GM21723 (cell line): Measurements from ENCODE around the gene B3GLCT.

Experiments used
- ATAC-seq: cut with Tn5 transposase; IDR thresholded peaks from one replicate; pipeline ENCODE4 v1.9.1; 2021; ENCODE audit warnings: mild to moderate bottlenecking, moderate library complexity; ENCODE audit not compliant: unreplicated experiment

Gene B3GLCT

DNA sequence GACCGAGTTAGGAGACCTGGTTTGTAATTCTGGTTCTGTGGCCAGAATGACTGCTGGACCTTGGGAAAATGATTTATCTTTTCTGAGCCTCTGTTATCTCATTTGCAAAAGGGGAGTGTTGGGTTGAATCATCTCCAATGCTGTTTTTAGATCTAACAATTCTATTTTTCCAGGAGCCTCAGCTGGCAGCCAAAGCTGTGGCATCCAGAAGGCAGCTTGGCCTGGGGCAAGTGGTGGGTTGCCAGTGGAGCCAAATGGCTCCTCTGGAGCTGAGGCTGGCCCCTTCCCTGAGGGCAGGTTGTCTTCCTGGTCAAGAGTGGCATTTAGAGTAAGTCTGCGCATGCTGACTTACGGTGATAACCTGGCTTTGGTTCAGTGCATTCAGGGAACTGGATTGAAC is 21.3 kb downstream of the B3GLCT start:
- ATAC-seq = no peak

DNA sequence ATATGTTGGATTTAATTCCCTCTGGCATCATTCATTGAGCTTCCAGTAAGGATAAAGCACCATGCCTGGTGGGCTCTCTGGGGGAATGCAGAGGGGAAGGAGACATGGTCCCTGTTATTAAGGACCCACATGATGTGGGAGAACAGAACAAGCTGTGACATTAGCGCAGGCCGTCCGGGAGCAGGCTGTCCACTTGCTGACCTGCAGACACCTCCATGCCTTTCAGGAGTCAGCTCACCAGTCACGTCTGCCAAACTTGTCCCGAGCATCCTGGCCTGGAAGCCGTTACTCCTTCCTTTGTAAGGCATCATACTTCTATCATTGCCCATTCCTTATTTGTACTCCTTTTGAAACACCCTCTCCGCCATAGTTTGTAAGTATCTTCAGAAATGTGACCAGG is 23.4 kb downstream of the B3GLCT start:
- no peak for ATAC-seq

DNA sequence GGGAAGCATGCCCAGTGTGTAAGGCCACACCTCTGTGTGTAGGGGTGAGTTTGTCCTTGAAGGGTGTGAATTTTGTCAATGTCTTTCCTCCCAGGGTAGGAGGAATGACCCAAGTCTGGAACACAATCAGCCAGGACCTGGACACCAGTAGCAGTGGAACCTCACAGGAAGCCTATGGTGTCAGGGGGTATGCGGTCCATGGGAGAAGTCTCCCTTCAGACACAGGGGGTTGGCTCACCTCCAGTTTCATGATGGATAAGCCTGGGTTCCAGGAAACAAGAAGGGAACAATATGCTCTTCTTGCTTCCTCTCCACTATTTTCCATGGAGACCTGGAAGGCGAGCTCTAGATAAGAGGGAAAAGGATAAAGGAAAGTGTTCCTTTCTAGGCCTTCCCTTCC is 23.9 kb downstream of the B3GLCT start:
- no peak for ATAC-seq

DNA sequence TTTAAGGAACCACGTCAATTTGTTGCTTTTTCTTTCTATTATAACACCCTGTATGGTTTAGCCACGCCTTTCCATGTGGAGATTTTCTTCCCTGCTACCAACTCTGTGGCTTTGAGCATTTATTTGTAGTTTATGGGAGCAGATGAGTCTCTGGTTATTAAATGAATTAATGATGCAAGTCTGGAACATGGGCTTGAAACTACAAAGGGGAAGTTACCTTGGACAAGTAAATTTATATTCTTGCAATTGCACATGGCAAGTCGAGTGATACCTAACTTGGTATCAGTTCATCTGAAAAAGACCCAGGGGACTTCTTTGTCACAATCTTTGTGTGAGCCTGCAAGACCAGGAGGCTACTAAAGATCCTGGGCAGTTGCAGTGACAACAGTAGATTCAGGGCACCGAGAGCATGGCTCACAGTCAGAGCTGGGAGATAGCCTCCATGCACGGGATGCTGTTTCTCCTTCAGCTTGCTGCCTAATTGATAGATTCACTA is 24.4 kb downstream of the B3GLCT start:
- ATAC-seq = no peak

DNA sequence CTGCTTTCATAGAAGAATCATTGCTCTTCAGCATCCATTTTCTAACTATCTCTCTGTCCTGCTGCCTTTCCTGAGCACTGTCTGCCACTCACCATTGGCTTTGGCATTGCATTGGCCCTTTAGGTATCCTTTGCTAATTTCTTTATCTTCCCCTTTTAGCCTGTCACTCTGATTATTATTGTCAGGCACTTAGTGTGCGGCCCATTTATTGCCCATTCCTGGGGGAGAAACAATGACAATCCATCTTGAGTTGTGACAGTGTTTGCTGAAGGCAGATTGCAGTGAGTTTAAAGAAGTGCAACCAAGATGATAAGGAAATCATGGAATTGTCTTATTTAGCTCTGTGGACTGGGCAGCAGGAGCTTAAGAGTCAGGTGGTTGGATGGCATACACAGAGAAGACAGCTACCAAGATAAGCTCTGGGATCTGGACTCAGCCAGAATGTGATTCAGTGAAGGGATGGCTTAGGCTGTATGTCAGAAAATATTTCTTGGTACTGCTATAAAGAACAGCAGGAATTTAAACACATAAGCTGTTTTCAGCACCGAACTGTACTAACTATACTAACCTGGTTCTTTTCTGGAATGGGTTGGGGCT is 25.3 kb downstream of the B3GLCT start:
- ATAC-seq = no peak

DNA sequence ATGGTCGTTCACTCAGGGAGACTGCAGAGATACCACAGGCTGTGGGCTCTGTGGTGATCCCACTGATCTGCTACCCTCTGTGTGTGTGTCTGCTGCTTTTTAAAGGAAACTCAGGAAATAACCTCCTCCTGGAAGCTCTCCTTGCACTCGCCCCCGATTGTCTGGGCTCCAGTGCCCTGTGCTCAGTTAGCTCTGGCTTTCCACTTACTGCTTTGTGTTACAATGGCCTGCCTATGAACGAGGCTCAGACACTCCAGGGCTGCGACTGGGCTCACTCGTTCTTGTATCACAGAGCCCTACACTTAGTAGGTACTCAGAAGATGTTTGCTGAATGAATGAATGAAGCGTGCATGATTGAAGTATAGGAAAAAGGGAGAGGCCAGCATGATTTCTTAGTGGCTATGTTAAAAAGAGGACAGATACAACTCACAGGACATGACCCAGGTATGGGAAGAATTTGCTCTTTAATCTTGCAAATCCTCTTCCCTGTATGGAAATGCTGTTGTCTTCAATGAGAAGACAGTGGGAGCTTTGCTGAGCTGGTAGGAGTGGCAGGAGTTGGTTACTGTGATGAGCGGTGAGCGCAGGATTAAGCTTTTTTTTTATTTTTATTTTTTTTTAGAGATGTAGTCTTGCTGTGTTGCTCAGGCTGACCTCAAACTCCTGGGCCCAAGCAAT is 26.4 kb downstream of the B3GLCT start:
- no peak for ATAC-seq

DNA sequence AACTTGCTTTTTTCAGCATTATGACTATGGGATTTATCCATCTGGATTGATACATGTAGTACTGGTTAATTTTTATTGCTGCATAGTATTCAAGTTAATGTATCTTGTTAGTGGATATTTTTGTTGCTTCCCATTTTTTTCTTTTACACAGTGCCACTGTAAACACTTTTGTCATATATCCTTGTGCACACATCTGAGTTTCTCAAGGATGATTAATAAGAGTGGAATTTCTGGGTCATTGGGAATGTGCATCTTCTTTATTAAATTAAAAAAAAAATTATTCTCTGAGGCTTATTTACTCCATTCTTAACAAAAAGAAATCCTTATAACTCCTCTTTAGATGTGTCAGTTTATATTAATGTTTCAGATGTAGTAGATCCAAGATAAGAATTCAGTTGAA is 27.3 kb downstream of the B3GLCT start:
- ATAC-seq = no peak

DNA sequence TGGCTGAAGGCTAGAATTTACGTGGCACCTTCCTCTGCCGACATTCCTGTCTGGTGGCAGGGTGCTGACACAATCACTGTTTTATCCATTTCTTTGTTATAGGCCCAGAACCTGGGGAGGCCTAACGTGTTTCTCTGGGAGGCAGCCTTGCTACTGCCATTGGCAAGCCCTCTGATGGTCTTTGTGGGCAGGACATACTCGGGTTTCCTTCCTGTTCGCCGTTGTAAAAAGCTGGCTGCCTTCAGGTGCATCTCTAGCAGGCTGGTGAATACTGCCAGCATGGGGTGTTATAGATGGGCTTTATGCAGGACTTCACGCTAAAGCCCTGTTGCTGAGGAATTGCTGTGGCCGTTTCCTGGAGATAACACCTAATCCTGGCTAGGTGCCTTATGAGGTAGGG is 28.1 kb downstream of the B3GLCT start:
- ATAC-seq = no peak

DNA sequence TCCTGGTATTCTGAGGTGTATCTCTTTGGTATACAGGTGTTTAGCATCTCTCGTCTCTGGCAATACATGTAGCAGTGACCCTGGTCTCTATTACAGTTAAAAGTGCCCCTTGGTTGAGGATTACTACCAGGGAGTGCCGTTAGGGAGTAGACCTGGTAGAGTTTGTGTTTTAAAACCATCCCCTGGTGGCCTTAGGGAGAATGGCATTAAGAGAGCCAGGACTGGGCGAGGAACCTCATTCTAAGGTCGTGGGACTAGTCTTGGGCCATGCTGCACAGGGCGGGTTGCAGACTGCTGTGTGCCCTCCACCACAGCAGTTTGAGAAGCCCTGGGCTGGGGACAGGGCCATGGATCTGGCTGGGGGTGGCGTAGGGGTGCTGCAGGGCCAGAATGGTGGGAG is 35.0 kb downstream of the B3GLCT start:
- no peak for ATAC-seq

DNA sequence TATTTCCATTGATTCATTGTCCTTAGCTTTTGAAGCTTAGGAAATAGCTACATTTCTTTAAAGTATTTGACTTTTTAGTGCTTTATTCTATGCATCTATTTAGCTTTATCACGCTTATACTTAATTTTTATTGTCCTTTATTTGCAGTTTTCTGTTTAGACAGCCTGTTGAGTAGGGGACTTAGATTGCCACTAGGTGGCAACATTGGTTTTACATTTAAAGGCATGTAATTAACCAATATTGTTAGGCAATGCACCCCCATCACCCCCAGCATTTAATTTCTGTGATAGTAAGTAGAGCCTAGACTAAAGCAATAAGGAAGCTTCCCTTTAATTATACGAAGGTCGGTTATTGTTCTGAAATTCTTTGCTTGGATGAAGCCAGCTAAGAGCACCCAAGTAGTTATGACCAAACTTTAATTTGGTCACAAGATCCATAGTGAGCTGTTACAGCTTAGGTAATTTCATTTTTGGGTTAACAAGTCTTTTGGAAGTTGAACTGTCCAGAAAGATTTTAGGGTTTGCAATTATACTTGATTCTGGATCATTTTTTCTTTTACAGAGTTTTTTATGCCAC is 36.5 kb downstream of the B3GLCT start:
- ATAC-seq = no peak

DNA sequence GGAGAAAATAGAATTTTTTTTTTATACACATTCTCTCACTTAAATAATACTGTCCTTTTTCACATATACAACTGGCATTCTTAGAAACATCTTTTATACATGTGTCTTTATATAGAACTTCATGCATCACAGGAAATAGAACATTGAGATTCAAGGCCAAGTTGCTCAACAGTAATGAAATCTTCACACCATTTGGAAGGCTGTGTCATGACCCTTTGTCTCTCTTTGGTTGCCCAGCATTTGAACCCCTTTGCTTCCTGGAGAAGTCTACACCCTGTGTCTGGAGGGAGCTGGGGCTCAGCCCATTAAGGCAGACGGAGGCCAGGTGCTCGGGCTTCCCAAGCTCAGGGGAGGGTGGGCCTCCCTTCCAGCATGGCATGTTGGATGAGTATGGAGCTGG is 41.1 kb downstream of the B3GLCT start:
- no peak for ATAC-seq

DNA sequence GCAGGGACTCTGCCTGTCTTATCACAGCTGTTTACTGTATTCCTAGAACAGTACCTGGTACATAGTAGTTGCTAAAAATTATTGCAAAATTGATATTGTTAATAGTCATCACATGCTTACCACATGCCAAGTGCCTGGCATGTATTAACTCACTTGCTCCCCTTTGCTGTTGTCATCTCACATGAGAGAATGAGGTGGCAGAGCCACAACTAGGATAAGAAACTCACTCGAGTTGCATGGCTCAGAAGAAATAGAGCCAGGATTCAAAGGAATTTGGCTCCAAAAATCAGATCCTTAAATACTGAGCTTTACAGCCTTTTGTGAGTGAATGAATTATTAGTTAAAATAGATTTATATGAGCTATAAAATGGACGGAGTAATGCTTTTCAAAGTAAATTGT is 42.6 kb downstream of the B3GLCT start:
- no peak for ATAC-seq

DNA sequence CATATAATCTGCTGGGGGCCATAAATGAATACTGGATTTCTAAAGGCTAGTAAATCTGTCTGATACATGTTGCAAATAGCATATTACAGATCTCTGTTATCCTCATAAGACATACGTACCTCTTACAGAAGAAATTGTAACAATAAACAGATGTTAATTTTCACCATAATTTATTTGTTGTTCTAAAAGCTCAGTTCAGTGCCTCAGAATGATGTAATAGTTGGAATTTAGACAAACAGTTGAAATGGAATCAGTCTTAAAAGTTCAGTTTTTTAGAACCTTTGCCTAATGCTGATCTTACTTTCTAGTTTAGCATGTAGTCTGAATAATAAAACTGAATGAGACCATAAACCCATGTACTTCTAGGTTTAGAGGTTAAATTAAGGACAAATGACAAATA is 43.1 kb downstream of the B3GLCT start:
- ATAC-seq = no peak

DNA sequence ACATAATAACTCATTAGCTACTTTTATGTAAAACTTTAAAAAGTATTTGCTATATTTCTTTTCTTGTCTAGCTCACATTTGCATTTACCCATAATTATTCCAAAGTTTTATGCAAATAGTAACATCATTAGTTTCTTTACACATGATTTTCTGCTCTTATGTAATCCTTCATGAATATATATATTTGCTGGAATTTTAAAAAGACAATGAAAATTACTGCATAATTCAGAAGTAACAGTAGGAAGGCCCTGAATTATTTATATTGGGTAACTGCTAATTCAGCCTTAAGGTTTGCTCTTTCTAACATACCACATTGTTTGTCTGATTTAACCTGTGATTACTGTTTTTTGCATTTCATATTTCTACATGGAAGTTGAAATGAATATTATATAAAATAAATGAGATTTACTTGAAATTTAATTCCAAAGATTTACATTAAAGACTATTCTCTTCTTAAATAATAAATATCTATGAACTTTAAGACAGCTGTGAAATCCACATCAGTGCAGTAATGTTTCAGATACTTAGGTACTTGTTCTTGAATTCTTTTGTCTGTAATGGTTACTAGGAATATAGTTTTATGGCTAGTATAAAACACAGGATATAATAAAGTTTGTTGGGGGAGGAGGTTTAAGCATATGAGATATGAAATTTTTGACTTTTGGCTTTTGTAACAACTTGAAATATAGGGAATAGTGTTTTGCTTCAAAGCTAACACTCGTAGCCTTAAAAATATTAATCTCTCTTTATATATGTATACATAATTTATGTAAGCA is 46.0 kb downstream of the B3GLCT start:
- no peak for ATAC-seq

DNA sequence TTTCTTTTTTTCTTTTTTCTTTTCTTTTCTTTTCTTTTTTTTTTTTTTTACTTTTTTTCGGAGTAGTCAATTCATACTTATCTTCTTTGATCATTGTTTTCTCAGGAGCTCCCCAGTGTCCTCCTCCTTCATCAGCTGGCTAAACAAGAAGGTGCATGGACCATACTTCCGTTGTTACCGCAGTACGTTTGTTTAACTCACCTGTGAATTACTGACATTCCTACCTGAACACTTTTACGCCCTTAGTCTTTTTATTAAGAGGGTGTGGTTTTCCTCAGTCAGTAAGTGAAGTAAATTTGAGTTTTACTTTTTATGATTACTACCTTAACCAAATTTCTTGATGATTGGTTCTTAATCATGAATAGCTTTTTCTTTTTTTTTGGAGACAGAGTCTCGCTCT is 47.1 kb downstream of the B3GLCT start:
- no peak for ATAC-seq

DNA sequence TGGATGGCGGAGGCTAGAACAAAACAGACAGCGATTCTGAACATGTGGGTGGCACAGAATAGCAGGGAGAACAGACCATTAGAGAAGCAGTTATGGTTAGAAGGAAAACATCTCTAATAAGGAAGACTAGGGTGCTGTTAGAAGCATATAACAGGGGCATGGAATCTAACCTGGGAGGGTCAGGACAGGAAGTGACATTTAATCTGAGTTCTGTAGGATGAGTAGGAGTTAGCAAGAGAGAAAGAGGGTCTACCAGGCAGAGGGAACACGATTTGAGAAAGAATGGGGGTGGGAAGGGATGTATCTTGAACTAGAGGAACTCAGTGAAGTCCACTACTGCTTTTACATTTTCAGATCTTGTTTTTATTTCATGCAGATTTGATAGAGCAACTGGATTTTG is 48.6 kb downstream of the B3GLCT start:
- no peak for ATAC-seq

DNA sequence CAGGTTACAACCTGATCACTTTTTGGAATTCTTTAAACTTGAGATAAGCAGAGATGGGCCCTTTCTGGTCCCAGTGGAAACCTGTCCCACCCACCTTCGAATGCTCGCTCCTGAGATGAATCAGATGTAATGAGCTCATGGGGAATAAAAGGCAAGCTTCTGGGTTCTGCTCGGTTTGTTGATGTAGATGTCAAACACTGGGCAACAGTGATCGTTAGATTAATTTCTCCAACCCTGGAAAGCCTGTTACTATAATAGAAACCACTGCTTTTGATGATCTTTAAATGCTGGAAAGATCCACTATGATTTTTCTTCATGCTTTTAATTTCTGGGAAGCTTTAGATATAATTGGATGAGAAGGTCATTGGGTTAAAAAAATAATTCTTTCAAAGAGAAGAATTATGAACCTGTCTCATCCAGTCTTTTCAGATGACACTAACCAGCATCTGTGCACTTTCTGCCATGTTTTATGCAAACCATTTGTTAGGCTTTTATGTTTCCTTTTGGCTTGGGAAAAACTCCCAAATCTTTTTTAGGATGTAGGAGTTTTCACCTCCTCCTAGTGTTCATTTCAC is 49.3 kb downstream of the B3GLCT start:
- no peak for ATAC-seq

DNA sequence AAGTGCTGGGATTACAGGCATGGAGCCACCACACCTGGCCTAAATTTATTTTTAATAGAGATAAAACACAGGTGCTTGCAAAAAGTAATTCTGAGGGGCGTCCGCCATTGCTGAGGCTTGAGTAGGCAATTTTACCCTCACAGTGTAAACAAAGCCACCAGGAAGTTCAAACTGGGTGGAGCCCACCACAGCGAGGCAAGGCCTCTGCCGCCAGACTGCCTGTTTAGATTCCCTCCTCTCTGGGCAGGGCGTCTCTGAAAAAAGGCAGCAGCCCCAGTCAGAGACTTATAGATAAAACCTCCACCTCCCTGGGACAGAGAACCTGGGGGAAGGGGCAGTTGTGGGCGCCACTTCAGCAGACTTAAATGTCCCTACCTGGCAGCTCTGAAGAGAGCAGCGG is 50.7 kb downstream of the B3GLCT start:
- ATAC-seq = no peak

DNA sequence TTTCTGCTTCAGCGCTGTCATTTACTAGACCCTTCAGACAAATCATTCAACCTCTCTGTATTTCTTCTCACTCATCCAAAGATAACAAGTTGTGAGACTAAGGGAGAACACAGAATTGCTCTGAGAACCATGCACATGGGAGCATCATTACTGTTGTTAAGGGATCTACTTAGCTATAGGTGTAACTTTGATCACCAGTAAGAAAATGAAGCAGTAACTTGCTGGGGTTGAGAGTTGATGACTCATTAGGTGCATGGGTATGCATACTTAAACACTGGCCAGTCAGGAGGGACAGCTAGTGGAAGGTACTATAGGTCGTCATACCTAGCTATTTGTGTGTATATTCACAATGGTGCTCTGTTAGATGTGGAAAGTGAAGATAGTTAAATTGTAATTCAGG is 61.5 kb downstream of the B3GLCT start:
- ATAC-seq = no peak

DNA sequence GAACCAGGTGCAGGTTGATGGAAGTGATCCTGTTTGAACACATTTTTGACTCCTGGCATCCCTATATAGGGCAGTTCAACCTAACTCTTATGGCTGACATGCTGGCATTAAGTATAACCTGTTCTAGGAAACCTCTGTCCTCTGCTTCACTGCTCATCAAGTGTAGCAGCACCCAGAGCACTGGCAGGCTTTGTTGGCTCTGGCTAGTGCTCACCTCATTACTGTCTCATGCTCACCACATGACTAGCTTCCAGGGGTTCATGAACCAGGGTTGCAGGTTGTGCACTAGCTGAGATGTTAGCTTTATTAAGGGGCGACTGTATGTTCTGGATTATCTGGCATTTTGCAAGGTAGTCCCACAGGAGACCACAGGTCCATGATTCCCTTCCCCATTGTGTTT is 63.6 kb downstream of the B3GLCT start:
- no peak for ATAC-seq

DNA sequence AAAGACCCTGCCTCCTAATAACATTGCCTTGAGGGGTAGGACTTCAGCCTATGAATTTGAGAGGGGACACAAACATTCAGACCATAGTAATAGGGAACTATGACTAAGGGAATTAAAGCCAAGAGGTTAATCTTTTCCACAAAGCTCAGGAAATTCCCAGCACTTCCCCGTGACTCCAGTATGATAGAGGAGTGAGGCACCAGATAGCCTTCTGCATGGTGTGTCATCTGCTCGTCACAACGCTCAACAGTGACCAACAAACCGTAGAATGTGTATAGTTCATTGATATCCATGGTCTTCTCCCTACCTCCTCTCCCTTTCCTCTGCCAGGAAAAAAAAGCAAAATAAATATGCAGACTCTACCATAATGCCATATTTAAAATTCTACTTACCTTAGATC is 64.4 kb downstream of the B3GLCT start:
- ATAC-seq = no peak
